ENCODE measurements around the gene PRDM2. TPM values are rescaled to one million over a fixed set of nuclear protein-coding genes. Genes with fewer than 3 reads are reported as not detected.

Gene PRDM2
- total and polyA plus RNA-seq, 9 donors = 30.0 to 81.9 (median 61.8) TPM

DNA sequence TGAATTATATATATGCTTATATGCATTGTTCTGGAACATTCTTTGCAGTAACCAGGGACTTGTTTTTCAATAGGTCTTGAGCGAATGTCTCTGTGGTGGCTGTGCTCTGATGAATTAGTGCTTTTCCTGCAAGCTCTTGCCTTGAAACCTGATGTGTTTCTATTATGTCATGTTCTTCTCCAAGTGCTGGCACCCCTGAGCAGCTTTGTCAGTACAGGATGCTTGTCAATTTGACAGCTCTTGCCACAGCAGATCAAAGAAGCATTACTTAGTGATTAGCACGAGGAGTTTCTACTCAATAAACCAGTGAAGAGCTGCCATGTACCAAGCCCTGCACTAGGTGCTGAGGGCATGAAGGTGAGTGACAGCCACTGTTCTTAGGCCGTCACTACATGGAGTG lies 171.9 kb downstream of the PRDM2 start:
- no peaks in the 10 kb centered on the region for H3K4me1 ChIP-seq (ENCODE audit: insufficient read depth)
- WGBS, 3 donors = 89 to 95% (median 91%) methylated on average over 3 of the region's 3 CpGs
- no peaks in the 10 kb centered on the region for H3K27me3 ChIP-seq
- no peak overlapping the region for H3K4me3 ChIP-seq
- intact Hi-C loops (cut with DNase I) = no loop called here
- no peaks in the 10 kb centered on the region for H3K36me3 ChIP-seq
- H3K9me3 ChIP-seq = no peaks in the 10 kb centered on the region
- H3K27ac ChIP-seq = no peak overlapping the region
- TF ChIP-seq EP300 (IDR thresholded peaks at IDR 0.05) = no peak
- TF ChIP-seq, protein P1, sequence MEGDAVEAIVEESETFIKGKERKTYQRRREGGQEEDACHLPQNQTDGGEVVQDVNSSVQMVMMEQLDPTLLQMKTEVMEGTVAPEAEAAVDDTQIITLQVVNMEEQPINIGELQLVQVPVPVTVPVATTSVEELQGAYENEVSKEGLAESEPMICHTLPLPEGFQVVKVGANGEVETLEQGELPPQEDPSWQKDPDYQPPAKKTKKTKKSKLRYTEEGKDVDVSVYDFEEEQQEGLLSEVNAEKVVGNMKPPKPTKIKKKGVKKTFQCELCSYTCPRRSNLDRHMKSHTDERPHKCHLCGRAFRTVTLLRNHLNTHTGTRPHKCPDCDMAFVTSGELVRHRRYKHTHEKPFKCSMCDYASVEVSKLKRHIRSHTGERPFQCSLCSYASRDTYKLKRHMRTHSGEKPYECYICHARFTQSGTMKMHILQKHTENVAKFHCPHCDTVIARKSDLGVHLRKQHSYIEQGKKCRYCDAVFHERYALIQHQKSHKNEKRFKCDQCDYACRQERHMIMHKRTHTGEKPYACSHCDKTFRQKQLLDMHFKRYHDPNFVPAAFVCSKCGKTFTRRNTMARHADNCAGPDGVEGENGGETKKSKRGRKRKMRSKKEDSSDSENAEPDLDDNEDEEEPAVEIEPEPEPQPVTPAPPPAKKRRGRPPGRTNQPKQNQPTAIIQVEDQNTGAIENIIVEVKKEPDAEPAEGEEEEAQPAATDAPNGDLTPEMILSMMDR (IDR thresholded peaks at IDR 0.05) = no peak
- no peak for TF ChIP-seq POLR2A (IDR thresholded peaks at IDR 0.05)
- no peak for DNase-seq

DNA sequence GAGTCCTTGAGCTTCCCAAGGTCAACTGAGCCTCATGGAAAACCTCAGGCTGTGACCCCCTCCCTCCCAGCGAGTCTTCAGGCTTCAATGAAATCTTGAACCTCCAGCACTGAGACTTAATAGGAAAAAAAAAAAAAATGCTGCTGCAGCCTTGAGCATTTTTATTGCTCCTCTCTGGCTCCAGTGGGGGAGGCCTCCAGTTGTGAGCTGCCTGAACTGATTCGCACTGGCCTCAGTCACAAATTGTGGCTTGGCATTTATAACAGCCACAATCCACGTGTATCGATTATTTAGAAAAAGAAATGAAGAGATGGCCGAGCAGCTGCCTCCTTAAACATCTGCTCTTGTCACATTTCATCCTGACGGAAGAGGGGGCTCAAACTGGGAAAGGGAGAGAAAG lies 173.0 kb downstream of the PRDM2 start:
- Histone ChIP-seq H3K4me3 (no peak overlapping the region), H3K36me3 (no peaks in the 10 kb centered on the region), H3K4me1 (ENCODE audit: insufficient read depth) (no peaks in the 10 kb centered on the region), H3K9me3 (no peaks in the 10 kb centered on the region), H3K27ac (no peak overlapping the region), H3K27me3 (no peaks in the 10 kb centered on the region)
- 24 to 42% (median 31%) methylated on average over 6 of the region's 6 CpGs for WGBS, 3 donors
- DNase-seq = no peak
- intact Hi-C loops (cut with DNase I) = no loop called here
- TF ChIP-seq POLR2A (IDR thresholded peaks at IDR 0.05) (no peak), EP300 (IDR thresholded peaks at IDR 0.05) (no peak)
- TF ChIP-seq, protein P1 (IDR thresholded peaks at IDR 0.05) = no peak

Small RNAs within 50 kb of the gene (small RNA-seq; reads per million reads assigned to genes)
- not detected for gene RF00564

Other genes with a start within 250 kb of the PRDM2 start
- gene LRRC38, start 186.2 kb upstream of the PRDM2 start, total RNA-seq = under 1 TPM in 1 of 7 donors, not detected in 6; 0.10 TPM
- gene LRRC38, start 186.2 kb upstream of the PRDM2 start, polyA plus RNA-seq = under 1 TPM; 0.27 to 0.44 TPM
- gene PDPN, start 116.4 kb upstream of the PRDM2 start, total RNA-seq = 10 to 100 TPM; 17.6 to 65.4 (median 41.4) TPM
- gene PDPN, start 116.4 kb upstream of the PRDM2 start, polyA plus RNA-seq = 10 to 100 TPM; 32.0 to 59.0 TPM

Data from ovary (tissue), 9 donors.